ENCODE measurements around the gene SLC5A10.

Gene SLC5A10

GRCh38 chr17:18988546-18989173 is 36.7 kb downstream of the SLC5A10 start:
- no peak for TF ChIP-seq CTCF (IDR thresholded peaks at IDR 0.05; ENCODE audit: low read depth, low read length, missing control alignments)
- no peak overlapping the region for H3K4me3 ChIP-seq (replicated peaks; ENCODE audit: low read depth, low read length)
- DNase-seq (ENCODE audit: extremely low read depth, low read depth) = no peak

GRCh38 chr17:18990331-18990730 is 38.4 kb downstream of the SLC5A10 start:
- no peak overlapping the region for H3K4me3 ChIP-seq (replicated peaks; ENCODE audit: low read depth, low read length)
- DNase-seq (ENCODE audit: extremely low read depth, low read depth) = no peak
- no peak for TF ChIP-seq CTCF (IDR thresholded peaks at IDR 0.05; ENCODE audit: low read depth, low read length, missing control alignments)

- no peak for DNase-seq (ENCODE audit: extremely low read depth, low read depth)
- no peak for TF ChIP-seq CTCF (IDR thresholded peaks at IDR 0.05; ENCODE audit: low read depth, low read length, missing control alignments)
- H3K4me3 ChIP-seq (replicated peaks; ENCODE audit: low read depth, low read length) = no peak overlapping the region
These were observed 39.8 kb downstream of the SLC5A10 start for GRCh38 chr17:18991531-18992315.

GRCh38 chr17:18992454-18993130 is 40.6 kb downstream of the SLC5A10 start:
- no peak overlapping the region for H3K4me3 ChIP-seq (replicated peaks; ENCODE audit: low read depth, low read length)

GRCh38 chr17:18993905-18994526 is 42.1 kb downstream of the SLC5A10 start:
- no peak for DNase-seq (ENCODE audit: extremely low read depth, low read depth)
- TF ChIP-seq CTCF (IDR thresholded peaks at IDR 0.05; ENCODE audit: low read depth, low read length, missing control alignments) = no peak
- no peak overlapping the region for H3K4me3 ChIP-seq (replicated peaks; ENCODE audit: low read depth, low read length)

More at GRCh38 chr17:18992454-18993130, 40.6 kb downstream of the SLC5A10 start:
- DNase-seq (ENCODE audit: extremely low read depth, low read depth) = no peak
- no peak for TF ChIP-seq CTCF (IDR thresholded peaks at IDR 0.05; ENCODE audit: low read depth, low read length, missing control alignments)

GRCh38 chr17:18994631-18995030 is 42.7 kb downstream of the SLC5A10 start:
- TF ChIP-seq CTCF (IDR thresholded peaks at IDR 0.05; ENCODE audit: low read depth, low read length, missing control alignments) = no peak
- H3K4me3 ChIP-seq (replicated peaks; ENCODE audit: low read depth, low read length) = no peak overlapping the region
- DNase-seq (ENCODE audit: extremely low read depth, low read depth) = no peak

All from HFF-Myc (cell line).